K562 (cell line): ENCODE results near the gene FAF2. TPM values are rescaled to one million over a fixed set of nuclear protein-coding genes. Genes with fewer than 3 reads are reported as not detected.

ENCODE experiments used
- AFF4 ChIP-seq: sonication (generic); formaldehyde crosslinking; IDR thresholded peaks from 2 replicates; pipeline ENCODE4 v1.8.0; 2023; ENCODE audit warnings: mild to moderate bottlenecking, missing genetic modification reagents
- CCAR2 ChIP-seq: fragments of 200-400 bp; formaldehyde crosslinking; IDR thresholded peaks from 2 replicates; pipeline ENCODE4 v1.6.1; 2017; ENCODE audit warnings: mild to moderate bottlenecking, low read depth, low read length
- CHD2 ChIP-seq: IDR thresholded peaks from 2 replicates; pipeline ENCODE4 v1.6.1; 2011; ENCODE audit warnings: low read depth, low read length
- COPS2 ChIP-seq: fragments of 450-650 bp; conservative IDR thresholded peaks from 2 replicates; pipeline ENCODE4 v1.6.1; 2016; ENCODE audit warnings: mild to moderate bottlenecking, moderate library complexity
- JUN ChIP-seq, 2 experiments: sonication (generic) in 1 of 2; formaldehyde crosslinking in 1 of 2; IDR thresholded peaks; 2 replicates each; pipeline versions ENCODE4 v1.6.1 to v1.8.0; 2012 to 2022; ENCODE audit warnings: borderline replicate concordance in 2 of 2, mild to moderate bottlenecking in 2 of 2, improper control_type of control experiment in 1 of 2, low read depth in 1 of 2, low read length in 1 of 2, missing genetic modification reagents in 1 of 2
- MEF2A ChIP-seq: IDR thresholded peaks from 2 replicates; pipeline ENCODE4 v1.6.1; 2011; ENCODE audit warnings: low read depth, mild to moderate bottlenecking, low read length, moderate library complexity; ENCODE audit not compliant: control insufficient read depth
- MXI1 ChIP-seq: IDR thresholded peaks from 2 replicates; pipeline ENCODE4 v1.6.1; 2011; ENCODE audit warnings: low read depth, mild to moderate bottlenecking, improper control_type of control experiment, low read length
- NR1H2 ChIP-seq: sonication (generic); formaldehyde crosslinking; IDR thresholded peaks from 2 replicates; pipeline ENCODE4 v1.4.0; 2020; ENCODE audit warnings: mild to moderate bottlenecking, missing genetic modification reagents
- PBX2 ChIP-seq, 2 experiments: IDR thresholded peaks in 1 of 2; conservative IDR thresholded peaks in 1 of 2; 2 replicates each; pipeline ENCODE4 v1.6.1; 2016; ENCODE audit warnings: low read depth in 2 of 2, mild to moderate bottlenecking in 1 of 2, missing compliant biosample characterization in 1 of 2, missing genetic modification characterization in 1 of 2, moderate library complexity in 1 of 2
- RBFOX2 ChIP-seq: fragments of 200-400 bp; formaldehyde crosslinking; IDR thresholded peaks from 2 replicates; pipeline ENCODE4 v1.6.1; 2017; ENCODE audit warnings: low read depth, mild to moderate bottlenecking, low read length, moderate library complexity
- RBM15 ChIP-seq: fragments of 200-400 bp; formaldehyde crosslinking; IDR thresholded peaks from 2 replicates; pipeline ENCODE4 v1.6.1; 2018; ENCODE audit warnings: mild to moderate bottlenecking, low read length, moderate library complexity; ENCODE audit not compliant: insufficient read depth
- RUNX1 ChIP-seq: sonication (generic); IDR thresholded peaks from 2 replicates; pipeline ENCODE4 v1.6.1; 2016; ENCODE audit warnings: antibody characterized with exemption, low read depth
- SRF ChIP-seq, 2 experiments: fragments of 250-450, 450-650 bp in 1 of 2; sonication (Bioruptor Pico) in 1 of 2; sonication (generic) in 1 of 2; formaldehyde crosslinking; IDR thresholded peaks; 2 replicates each; pipeline versions ENCODE4 v1.5.0 to v1.5.1; 2020 to 2022; ENCODE audit warnings: mild to moderate bottlenecking in 1 of 2, missing genetic modification reagents in 1 of 2
- TGIF2 ChIP-seq: sonication (generic); formaldehyde crosslinking; IDR thresholded peaks from 2 replicates; pipeline ENCODE4 v1.8.1; 2022; ENCODE audit warnings: mild to moderate bottlenecking, missing genetic modification reagents, moderate library complexity
- THRAP3 ChIP-seq: fragments of 450-650 bp; IDR thresholded peaks from 2 replicates; pipeline ENCODE4 v1.6.1; 2016; ENCODE audit warnings: mild to moderate bottlenecking, inconsistent platforms, borderline replicate concordance
- ZNF561 ChIP-seq: fragments of 450-650 bp; formaldehyde crosslinking; conservative IDR thresholded peaks from 2 replicates; pipeline ENCODE4 v1.4.0; 2020; ENCODE audit warnings: mild to moderate bottlenecking, moderate library complexity
- polyA plus RNA-seq, 8 experiments: library from polyadenylated mRNA; depleted of rRNA in 4 of 8; stranded (reverse) in 5 of 8; unstranded in 3 of 8; fragments of >200 nt; fragmentation: Nextera tagmentation in 2 of 8; fragmentation: Illumina TruSeq in 1 of 8; extraction: Ambion mirVana in 2 of 8; extraction: Trizol in 1 of 8; gene quantifications; 2 replicates each; pipeline versions ENCODE4 v1.2.1 to v1.2.3, GENCODE V29; 2011 to 2014; ENCODE audit warnings: inconsistent platforms in 1 of 8, missing spikeins in 1 of 8
- total RNA-seq, 7 experiments: library from RNA; depleted of rRNA in 6 of 7; stranded (reverse); fragments of >200 nt in 6 of 7; fragmentation: Illumina TruSeq in 2 of 7; extraction: Trizol in 2 of 7; gene quantifications; 2 replicates each; pipeline versions ENCODE4 v1.2.1 to v1.2.3, GENCODE V29; 2011 to 2021; ENCODE audit warnings: low replicate concordance in 1 of 7
- TF ChIP-seq, protein P1 (sequence below): fragments of 450-650 bp; IDR thresholded peaks from 2 replicates; pipeline ENCODE4 v1.7.1; 2018; ENCODE audit warnings: mild to moderate bottlenecking, low read depth; ENCODE audit not compliant: partially characterized antibody

FAF2 gene
- total and polyA plus RNA-seq, 9 of the 15 experiments (the other 6 are each of a cell fraction or from before 2014, with no cell fraction given) = 25.0 to 44.6 (median 36.1) TPM

DNA sequence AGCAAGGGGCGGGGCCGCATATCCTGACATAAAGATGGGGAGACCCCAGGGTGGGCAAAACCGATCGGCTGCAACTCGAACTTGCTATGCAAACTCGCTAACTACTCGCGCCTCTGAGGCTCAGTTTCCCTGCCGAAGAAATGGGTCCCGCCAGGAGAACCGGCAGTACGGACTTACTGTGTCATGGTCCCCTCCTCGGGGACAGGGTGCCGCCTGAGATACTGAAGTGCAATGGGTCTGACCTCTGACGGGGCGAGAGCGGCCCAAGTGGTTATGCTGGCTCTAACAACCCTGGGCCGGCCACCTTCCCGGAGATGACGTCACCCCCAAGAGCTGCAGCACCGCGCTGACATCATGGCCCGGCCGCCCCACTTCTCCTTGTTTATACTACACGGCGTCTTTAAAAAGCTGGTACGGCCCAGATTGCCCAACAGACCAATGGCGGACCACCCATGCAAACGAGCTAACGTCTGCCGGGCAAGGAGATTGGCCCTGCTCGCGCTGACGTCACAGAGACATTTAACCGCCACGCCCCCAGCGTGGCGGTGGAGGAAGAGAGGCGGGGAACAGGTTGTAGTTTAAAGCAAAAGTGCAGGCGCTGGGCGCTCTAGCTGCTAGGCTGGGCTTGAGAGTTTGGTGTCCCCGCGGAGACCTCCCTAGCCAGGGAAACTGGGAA lies 89.5 kb downstream of the FAF2 start (continued):
- no peak for TF ChIP-seq PBX2 (CRISPR knock-in tag; IDR thresholded peaks at IDR 0.05; ENCODE audit: low read depth)
- no peak for TF ChIP-seq PBX2 (tag; conservative IDR thresholded peaks at IDR 0.05; ENCODE audit: low read depth)
- peak; percentile 88; the same call in 1 of the 2 replicates for TF ChIP-seq AFF4 (CRISPR knock-in tag)
- TF ChIP-seq MXI1 = 0 out of 2 replicates have a peak, but pooled peaks have one; percentile 59
- peak; percentile 66 for TF ChIP-seq RBFOX2
- peak; percentile 98 for TF ChIP-seq JUN (IDR thresholded peaks at IDR 0.05; ENCODE audit: borderline replicate concordance, low read depth, low read length)
- peak; percentile 93 for TF ChIP-seq JUN (CRISPR knock-in tag; IDR thresholded peaks at IDR 0.05; ENCODE audit: borderline replicate concordance)
- no peak for TF ChIP-seq RBM15
- no peak for TF ChIP-seq RUNX1
- TF ChIP-seq NR1H2 (CRISPR knock-in tag) = no peak
- TF ChIP-seq TGIF2 = peak; percentile 17; the same call in 1 of the 2 replicates
- TF ChIP-seq, protein P1, sequence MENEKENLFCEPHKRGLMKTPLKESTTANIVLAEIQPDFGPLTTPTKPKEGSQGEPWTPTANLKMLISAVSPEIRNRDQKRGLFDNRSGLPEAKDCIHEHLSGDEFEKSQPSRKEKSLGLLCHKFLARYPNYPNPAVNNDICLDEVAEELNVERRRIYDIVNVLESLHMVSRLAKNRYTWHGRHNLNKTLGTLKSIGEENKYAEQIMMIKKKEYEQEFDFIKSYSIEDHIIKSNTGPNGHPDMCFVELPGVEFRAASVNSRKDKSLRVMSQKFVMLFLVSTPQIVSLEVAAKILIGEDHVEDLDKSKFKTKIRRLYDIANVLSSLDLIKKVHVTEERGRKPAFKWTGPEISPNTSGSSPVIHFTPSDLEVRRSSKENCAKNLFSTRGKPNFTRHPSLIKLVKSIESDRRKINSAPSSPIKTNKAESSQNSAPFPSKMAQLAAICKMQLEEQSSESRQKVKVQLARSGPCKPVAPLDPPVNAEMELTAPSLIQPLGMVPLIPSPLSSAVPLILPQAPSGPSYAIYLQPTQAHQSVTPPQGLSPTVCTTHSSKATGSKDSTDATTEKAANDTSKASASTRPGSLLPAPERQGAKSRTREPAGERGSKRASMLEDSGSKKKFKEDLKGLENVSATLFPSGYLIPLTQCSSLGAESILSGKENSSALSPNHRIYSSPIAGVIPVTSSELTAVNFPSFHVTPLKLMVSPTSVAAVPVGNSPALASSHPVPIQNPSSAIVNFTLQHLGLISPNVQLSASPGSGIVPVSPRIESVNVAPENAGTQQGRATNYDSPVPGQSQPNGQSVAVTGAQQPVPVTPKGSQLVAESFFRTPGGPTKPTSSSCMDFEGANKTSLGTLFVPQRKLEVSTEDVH = peak; percentile 39
- no peak for TF ChIP-seq CCAR2
- no peak for TF ChIP-seq MEF2A
- TF ChIP-seq ZNF561 (CRISPR knock-in tag) = no peak
- TF ChIP-seq SRF (CRISPR knock-in tag; IDR thresholded peaks at IDR 0.05) = no peak
- no peak for TF ChIP-seq THRAP3
- TF ChIP-seq CHD2 = peak; percentile 51
- TF ChIP-seq COPS2 = no peak
